GM19023 (cell line): ENCODE data around the gene TTC9.

Experiments
- ATAC-seq: cut with Tn5 transposase; IDR thresholded peaks from one replicate; pipeline ENCODE4 v1.9.1; 2021; ENCODE audit warnings: mild to moderate bottlenecking, moderate library complexity; ENCODE audit not compliant: unreplicated experiment

Gene TTC9

DNA sequence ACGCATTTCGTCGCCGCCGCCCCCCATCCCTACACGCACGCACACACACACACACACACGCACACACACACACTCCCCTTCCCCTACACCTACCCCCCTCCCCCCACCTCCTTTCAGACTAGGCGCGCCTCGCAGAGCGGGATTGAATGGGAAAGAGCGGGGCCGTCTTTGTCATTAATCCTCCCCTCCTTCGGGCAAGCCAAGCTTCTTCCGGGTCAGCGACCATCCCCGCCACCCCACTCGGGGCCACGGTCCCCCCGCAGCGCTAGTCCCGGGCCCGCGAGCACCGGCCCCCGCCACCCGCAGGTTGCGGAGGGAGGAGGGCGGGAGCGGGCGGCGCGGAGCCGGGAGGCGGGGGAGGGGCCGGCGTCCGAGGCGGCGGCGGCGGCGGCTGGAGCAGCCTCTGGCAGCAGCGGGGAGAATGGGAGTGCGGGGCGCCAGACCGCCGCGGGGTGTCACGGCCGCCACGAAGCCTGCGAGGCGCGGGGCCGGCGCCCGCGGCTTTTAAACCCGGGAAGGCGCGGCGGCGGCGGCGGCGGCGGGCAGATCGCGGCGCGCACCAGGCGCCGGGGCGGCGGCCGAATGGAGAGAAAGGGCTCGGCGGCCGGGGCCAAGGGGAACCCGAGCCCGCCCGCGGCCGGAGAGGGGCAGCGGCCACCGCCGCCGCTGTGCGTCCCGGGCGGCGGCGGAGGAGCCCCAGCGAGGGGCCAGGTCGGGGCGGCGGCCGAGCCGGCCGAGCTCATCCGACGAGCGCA, at the start of gene TTC9:
TTC9 (plus strand) TSS at position 369 of the 755 bp plus-strand sequence; CDS start at position 583, 214 bp downstream.
- ATAC-seq: no peak

- ATAC-seq: no peak
Observed at GRCh38 chr14:70594461-70594860, 47.3 kb upstream of the TTC9 start.

DNA sequence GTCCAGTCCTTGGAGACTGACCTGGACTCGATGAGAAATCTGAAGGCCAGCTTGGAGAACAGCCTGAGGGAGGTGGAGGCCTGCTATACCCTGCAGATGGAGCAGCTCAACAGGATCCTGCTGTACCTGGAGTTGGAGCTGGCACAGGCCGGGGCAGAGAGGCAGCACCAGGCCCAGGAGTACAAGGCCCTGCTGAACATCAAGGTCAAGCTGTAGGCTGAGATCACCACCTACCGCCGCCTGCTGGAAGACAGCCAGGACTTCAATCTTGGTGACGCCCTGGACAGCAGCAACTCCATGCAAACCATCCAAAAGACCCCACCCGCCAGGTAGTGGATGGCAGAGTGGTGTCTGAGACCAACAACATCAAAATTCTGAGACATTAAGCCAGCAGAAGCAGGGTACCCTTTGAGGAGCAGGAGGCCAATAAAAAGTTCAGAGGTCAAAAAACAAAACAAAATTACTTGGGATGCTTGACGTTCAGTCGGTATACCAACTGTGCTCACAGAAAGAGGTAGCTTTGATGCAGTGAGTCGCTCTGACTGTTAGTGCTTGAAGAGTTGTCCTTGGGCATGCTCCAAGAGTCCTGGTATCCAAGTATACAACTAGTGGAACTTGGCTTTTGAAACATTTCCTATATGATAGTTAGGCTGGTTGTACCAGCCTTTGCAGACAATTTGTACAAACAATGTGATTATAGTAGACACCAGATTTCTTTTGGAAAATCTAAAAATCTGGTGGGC, 46.1 kb upstream of the TTC9 start:
- no peak for ATAC-seq

- ATAC-seq: no peak
Observed at GRCh38 chr14:70597731-70598130, 44.0 kb upstream of the TTC9 start.

DNA sequence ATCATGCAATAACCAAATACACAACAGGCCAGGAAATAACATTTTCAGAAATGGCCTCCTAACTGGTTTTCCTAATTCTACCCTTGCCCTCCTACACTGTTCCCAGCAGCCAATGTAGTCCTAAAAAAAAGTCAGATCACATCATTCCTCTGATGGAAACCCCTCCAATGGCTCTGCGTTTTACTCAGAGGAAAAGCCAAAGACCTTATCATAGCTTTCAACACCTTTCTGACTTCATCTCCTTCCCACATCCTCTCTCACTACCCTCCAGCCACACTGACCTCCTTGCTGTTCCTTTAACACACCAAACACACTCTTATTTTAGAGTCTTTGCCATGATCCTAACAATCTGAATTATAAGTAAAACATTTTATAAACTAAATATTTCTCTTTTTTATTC, 42.4 kb upstream of the TTC9 start:
- ATAC-seq: no peak

DNA sequence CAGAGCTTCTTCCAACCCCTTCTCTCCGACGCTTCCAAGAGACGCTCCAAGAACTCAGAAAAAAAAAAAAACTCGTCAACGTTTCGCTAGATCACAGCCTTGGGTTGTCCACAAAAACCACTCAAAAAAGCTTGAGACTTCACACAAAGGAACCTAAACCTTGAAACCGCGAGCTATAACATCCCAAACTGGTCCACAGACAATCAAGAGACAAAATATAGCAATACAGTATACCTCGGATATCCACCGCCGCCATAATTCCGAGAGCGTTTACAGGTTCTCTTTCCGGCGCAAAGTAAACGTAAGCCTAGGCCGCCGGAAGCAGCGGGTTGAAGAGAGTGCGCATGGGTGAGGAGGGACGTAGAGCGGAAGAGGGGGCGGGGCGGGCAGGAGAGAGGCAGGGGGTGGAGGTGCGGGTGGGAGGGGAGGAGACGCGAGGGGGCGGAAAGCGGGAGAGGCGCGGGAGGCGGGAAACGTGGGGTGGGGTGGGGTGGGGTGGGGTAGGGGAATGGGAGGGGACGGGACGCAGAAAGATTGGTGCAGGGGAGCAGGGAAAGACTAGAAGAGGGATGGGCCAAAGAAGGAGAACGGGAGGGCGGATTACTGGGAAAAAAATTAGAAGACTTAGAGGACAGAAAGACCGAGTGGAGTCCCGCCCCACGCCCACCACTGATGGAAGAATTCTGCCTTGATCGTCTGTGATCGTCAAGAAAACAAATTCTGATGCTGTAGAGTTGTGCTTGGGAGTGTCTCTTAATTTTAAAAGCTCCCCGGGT, 41.1 kb upstream of the TTC9 start, which contains the start of gene MED6:
MED6 (minus strand) TSS at position 274 of the 776 bp plus-strand sequence; CDS start at position 256, 18 bp downstream.
- peak; percentile 90 for ATAC-seq

GRCh38 chr14:70601162-70601561, 40.6 kb upstream of the TTC9 start:
- ATAC-seq: no peak

DNA sequence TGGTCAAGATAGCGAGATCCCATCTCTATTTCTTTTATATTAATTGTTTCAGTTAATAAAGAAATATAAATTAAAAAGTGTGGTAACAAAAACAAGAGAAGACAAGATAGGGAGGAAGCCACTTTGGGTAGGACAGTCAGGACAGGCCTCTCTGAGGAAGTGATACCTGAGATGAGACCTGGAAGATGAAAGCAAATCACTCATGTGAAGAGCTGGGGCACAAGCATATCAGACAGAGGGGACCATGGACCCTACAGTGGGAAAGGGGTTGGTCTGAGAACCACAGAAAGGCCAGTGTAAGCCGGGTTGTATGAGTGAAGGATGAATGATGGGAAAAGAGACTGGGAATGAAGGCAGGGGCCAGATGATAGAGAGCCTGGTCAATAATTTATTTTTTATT, 39.5 kb upstream of the TTC9 start:
- no peak for ATAC-seq

GRCh38 chr14:70611216-70611615, 30.5 kb upstream of the TTC9 start:
- ATAC-seq: no peak

- ATAC-seq: no peak
Observed at GRCh38 chr14:70616646-70617045, 25.1 kb upstream of the TTC9 start.

DNA sequence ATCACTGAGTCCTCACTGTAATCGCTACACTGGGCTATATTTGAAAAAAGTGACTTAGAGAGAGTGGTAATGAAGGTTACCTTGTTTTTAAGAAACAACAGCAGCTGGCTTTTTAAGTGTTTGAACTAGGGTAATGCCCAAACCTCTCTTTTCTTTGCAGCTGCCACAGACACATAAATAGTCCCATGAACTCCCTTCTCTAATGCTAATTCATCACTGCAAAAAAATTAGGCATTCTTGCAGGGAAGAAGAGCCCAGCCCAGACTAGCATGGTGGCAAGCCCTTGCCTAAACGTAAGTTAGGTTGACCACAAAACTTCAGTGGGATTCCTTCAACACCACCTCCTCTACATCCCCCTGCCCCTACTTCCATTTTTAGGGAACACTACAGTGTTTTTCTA, 23.4 kb upstream of the TTC9 start:
- no peak for ATAC-seq

- ATAC-seq: no peak
Observed at GRCh38 chr14:70619708-70620107, 22.0 kb upstream of the TTC9 start.

DNA sequence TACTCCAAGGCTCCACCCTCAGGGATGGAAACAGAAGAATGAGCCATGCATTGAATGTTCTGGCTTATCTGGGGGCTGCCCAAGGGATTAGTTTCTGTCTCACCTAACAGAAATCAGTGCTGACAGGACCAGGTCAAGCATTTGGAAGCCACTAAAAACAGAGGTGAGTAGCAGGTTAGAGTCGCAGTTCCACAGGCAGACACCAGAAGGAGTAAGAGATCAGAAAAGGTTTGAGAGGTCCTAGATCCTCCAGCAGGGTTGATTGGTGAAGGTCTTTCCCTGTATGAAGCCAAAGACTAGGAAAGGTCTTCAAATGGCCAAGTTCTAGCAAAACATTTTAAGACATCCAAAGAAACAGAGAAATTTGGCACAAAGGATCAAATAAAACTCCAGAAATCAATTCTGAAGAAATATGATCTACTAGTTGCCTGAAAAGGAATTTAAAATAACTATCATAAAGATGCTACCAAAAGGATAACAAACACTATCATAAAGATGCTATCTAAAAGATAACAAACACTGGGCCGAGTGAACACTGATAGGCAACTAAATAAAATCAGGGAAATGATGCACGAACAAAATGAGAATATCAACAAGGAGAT, 19.5 kb upstream of the TTC9 start:
- ATAC-seq: peak; percentile 48

GRCh38 chr14:70624972-70625371, 16.7 kb upstream of the TTC9 start:
- ATAC-seq: no peak

DNA sequence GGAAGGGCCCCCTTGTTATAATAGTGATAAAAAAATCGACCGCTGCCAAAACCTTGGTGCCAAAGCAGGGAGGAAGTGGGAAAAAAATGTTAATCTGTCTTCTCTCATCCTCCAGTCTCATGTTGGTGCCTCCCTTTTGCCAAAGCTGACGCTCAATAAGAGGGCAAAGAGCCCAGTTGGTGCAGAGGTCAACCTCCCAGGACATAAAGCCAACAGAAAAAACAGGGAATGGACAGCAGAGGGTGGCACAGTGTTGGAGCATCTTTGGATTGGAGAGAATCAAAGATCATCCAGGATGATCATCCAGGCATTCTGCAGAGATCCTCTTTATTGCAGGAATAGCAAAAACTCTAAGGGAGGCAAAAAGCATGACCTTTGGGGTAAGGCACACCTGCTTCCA, 9.8 kb upstream of the TTC9 start:
- ATAC-seq: no peak

- no peak for ATAC-seq
Observed at GRCh38 chr14:70635971-70636595, 5.6 kb upstream of the TTC9 start.

DNA sequence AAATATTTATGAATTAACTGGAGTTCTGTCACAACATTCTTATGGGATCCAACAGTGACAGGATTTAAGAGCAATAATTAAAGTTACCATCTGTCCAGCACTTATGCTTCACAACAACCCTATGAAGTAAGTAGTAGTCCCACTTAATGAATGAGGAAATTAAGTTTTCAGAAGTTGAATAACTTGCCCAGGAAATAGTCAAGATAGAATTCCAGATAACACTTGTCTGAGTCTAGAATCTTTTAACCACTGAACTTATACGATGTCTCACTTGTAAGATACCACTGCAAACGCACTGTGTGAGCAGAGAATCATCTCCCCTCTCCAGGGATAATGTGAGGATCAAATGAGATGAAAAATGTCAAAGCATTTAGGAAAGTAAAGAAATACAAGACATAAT, 3.3 kb upstream of the TTC9 start:
- ATAC-seq: no peak

DNA sequence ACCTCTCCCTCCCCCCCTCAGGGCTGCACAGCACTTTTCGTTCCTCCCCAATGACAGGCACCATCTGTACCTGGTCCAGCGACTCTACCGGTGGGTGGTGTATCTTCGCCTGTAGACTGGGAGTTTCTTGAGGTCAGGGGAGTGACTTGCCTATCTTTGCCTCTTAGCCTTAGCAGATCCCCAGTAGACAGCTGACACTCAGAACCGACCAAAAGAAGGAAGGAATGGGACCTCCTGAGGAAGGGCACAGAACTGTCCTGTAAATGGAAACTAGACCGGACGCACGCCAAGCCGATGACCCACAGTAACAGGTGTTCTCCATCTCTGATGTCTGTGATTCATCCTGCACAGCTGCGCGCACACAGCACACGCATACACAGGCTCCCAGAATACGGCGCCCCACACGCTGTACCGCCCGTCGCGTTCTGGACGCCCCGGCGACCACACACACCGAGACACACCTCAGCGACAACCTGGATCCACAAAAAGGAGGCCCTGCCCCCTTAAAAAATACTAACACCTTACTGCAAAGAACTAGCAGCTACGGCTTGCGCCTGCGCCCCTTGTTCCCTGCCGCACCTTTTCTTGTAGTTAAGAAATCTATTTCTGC, 673 bp upstream of the TTC9 start:
- peak; percentile 68 for ATAC-seq

- ATAC-seq: no peak
Observed at GRCh38 chr14:70642303-70643235, 853 bp downstream of the TTC9 start.
